RWPE1 (cell line): ENCODE data around the gene RPS17.
A peak's percentile ranks its signal among the peaks of the same experiment; 100 is the strongest.

Source experiments
- CTCF ChIA-PET: fragments of 350-600 bp; sonication (Branson Sonifier 250); formaldehyde crosslinking; extraction: SDS; loops from one replicate; lab custom pipeline; 2021; lab: Yijun Ruan, JAX
- POLR2A ChIA-PET: fragments of 400-600 bp; formaldehyde crosslinking; extraction: SDS; loops from one replicate; lab custom pipeline; 2020; ENCODE audit warnings: antibody characterized with exemption; ENCODE audit not compliant: low non-redundant PET; lab: Yijun Ruan, JAX
- DNase-seq: peaks from one replicate; pipeline ENCODE4 v3.0.0; 2012; ENCODE audit warnings: low spot score
- H3K27ac ChIP-seq: fragments of 450-650 bp; 2 replicates; pipeline ENCODE4 v1.5.1; 2017
- TF ChIP-seq, protein P1 (sequence below): fragments of 450-650 bp; conservative IDR thresholded peaks from 2 replicates; pipeline ENCODE4 v1.5.1; 2017; ENCODE audit warnings: low read depth, mild to moderate bottlenecking

The RPS17 gene

DNA sequence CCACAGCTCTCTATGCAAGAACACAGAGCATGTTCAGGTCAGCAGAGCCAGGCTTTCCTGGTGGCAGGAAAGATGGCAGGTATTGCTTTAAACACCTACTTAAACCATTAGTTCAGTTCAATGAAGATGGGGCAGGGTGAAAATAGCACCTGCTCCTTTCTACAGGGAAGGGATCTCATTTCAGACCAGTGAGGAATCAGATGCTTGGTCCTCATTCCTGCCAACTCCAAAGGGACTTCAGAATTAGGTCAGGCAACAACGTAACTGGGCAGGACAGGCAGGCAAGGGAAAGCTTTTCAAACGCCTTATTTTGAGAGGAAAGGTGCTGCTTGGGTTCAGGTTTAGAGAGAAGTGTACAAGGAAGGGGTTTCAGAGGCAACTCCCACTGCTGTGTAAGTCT is 12.6 kb upstream of the RPS17 start:
- no peak for DNase-seq
- ChIA-PET POLR2A (interaction anchor here (0.5 to 1.2 kb wide), 2 partner anchors 12 to 687 kb away, joined by 3 to 4 read pairs; partner anchors contain the start of gene RPS17), CTCF (no interaction called here)

DNA sequence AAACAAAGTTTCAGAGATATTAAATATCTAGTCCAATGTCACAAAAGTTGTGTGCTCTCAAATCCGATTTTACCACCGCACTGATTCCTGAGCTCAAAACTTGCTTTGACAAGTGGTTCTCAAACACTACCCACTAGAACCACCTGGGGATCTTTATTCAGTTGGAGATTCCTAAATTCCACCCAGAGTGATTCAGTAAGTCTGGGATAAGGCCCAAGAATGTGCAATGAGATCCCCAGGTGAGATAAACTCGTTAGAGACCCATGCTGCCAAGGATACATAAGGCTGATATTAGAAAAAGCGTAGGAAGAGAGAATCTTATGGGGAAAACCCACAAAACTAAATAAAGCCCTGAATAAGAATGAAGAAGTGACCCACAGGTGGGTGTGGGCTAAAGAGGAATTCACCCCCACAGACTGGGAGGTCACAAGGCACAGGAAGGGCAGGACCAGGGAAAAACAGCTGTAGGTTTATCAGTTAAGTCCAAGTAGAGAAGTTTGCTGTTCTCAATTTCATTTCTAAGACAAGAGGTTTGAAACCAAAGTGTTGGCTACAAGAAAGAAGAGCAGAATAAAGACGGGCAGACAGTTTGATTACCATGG is 11.5 kb upstream of the RPS17 start:
- CTCF ChIA-PET, result no interaction called here

More for the DNA sequence above, 12.6 kb upstream of the RPS17 start:
- H3K27ac ChIP-seq, result no peak overlapping the region
- TF ChIP-seq, protein P1, sequence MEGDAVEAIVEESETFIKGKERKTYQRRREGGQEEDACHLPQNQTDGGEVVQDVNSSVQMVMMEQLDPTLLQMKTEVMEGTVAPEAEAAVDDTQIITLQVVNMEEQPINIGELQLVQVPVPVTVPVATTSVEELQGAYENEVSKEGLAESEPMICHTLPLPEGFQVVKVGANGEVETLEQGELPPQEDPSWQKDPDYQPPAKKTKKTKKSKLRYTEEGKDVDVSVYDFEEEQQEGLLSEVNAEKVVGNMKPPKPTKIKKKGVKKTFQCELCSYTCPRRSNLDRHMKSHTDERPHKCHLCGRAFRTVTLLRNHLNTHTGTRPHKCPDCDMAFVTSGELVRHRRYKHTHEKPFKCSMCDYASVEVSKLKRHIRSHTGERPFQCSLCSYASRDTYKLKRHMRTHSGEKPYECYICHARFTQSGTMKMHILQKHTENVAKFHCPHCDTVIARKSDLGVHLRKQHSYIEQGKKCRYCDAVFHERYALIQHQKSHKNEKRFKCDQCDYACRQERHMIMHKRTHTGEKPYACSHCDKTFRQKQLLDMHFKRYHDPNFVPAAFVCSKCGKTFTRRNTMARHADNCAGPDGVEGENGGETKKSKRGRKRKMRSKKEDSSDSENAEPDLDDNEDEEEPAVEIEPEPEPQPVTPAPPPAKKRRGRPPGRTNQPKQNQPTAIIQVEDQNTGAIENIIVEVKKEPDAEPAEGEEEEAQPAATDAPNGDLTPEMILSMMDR, result no peak

DNA sequence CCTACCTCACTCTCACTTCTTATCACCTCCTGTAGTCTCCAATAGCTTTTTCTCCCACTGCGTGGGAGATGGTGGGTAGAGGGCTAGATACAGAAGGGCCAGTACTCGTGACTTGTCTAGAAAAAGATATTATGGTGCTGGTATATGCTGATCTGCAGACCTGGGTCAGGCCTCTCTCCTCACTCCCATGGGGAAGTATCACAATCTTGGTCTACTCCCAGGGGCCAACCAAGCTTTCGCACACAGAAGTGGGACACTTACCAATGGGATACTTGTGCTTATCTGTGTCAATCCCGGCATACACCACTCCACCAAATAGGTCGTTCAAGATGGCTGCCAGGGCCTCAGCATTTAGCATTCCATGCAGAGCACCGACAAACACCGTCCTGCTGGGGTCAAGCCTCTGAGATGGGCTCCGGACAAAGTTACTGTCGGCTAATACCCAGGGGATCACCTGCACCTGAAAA is 9.0 kb upstream of the RPS17 start:
- ChIA-PET POLR2A (no interaction called here), CTCF (no interaction called here)
- TF ChIP-seq, protein P1, result no peak
- no peak overlapping the region for H3K27ac ChIP-seq
- no peak for DNase-seq

More for the DNA sequence above, 11.5 kb upstream of the RPS17 start:
- H3K27ac ChIP-seq, result no peak overlapping the region
- peak; percentile 51 for DNase-seq
- POLR2A ChIA-PET, result no interaction called here
- TF ChIP-seq, protein P1, result no peak

DNA sequence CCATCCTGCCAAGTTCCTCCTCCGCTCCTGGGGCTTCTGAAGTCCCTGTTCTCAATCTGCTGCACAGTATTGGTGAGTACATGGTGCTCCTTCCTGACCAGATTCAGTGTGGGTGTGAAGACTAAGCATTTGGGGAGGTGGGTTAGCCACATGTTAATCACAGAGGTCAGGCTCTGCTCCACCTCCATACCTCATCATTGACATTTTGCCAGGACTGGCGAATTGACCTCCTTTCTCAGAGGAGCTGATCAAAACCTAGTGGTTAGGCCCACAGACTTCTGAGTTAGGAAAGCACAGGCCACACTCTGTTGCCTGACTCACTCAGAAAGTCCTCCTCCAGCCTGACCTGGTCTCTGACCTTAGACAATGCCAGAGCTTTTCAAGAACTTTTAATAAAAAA is 8.4 kb upstream of the RPS17 start:
- DNase-seq, result no peak
- ChIA-PET POLR2A (no interaction called here), CTCF (no interaction called here)
- H3K27ac ChIP-seq, result no peak overlapping the region
- TF ChIP-seq, protein P1, result no peak

DNA sequence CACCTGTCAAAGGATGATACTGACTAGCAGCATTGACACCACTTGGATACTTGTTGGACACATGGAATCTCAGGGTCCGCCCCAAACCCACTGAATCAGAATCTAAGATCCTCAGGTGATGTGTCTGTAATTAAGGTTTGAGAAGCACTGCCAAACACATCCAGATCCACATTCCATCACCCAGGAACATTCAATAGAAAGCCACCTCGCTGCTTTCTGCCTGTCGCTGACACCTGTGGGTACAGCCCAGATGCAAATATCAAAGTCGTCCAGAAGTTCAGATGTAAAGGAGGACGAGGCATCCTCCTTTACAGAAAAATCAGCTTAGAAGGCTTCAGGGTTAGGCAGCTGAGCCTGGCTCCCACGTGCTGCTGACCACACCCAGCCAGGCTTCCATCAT is 5.2 kb upstream of the RPS17 start:
- CTCF ChIA-PET, result no interaction called here
- no peak overlapping the region for H3K27ac ChIP-seq
- POLR2A ChIA-PET, result no interaction called here

DNA sequence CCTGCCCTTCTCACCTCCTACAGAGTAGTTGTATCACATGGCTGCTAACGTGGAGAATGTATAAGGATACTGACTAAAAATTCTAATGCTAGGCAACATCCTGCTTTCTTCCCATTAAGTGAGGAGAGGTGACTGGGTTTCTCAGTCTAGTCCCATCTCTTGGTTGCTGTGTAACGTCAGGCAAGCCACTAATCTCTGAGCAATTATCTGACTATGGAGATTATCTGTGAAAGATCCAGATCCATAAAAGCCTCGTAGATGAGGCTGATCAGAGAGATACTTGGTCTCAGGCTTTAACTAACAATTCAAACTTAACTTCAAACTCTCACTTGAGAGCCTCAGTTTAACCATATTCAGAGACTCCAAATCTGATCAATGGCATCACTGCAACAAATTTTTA is 4.7 kb upstream of the RPS17 start:
- POLR2A ChIA-PET, result no interaction called here

More for the DNA sequence above, 5.2 kb upstream of the RPS17 start:
- DNase-seq, result no peak
- TF ChIP-seq, protein P1, result no peak

More for the DNA sequence above, 4.7 kb upstream of the RPS17 start:
- no peak overlapping the region for H3K27ac ChIP-seq
- CTCF ChIA-PET, result interaction anchor here (0.6 kb wide), 1 partner anchor 135 kb away, joined by 3 read pairs; no protein-coding TSS in a partner anchor
- no peak for DNase-seq
- TF ChIP-seq, protein P1, result no peak
